ENCODE results near the gene PLXNA4. TPM values are rescaled to one million over a fixed set of nuclear protein-coding genes. Genes with fewer than 3 reads are reported as not detected.

Gene PLXNA4
- total RNA-seq, 2 experiments from 2014 or later = 0.75 to 0.85 TPM

DNA sequence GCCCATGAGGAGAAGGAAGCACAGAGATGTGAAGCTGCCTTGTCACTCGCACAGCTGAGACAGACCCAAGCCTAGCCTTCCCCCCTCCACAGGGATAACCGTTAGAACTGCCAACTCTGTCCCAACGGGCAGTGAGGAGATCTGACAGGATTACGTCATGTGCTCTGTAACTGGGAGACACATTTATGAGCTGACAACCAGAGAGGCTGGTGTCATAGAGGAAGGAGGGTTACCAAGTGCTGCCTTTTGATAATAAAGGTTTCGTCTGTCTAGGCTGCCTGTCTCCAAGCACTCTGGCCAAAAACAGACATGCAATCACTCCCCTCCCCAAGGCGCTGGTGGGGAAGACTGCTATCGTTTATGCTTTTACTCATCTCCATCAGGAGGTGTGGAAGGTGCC, 165.9 kb downstream of the PLXNA4 start:
- no peaks in the 10 kb centered on the region for H3K4me1 ChIP-seq (ENCODE audit: insufficient read depth, low read length)
- no peaks in the 10 kb centered on the region for H3K27me3 ChIP-seq (ENCODE audit: control insufficient read depth in 1 of 2, insufficient read depth in 2 of 2, low read length in 2 of 2)
- Mint-ChIP-seq H3K4me3 (no peak overlapping the region), H3K27me3 (peaks cover 6% of the 10 kb centered on the region), H3K36me3 (ENCODE audit: low read depth) (no peaks in the 10 kb centered on the region), H3K4me1 (ENCODE audit: low read depth) (no peaks in the 10 kb centered on the region), H3K9me3 (no peaks in the 10 kb centered on the region), H3K27ac (no peak overlapping the region)
- CTCF ChIA-PET = interaction anchor here (1.1 kb wide), 1 partner anchor 16 kb away, joined by 3 read pairs; no protein-coding TSS in a partner anchor
- TF ChIP-seq, protein P1, sequence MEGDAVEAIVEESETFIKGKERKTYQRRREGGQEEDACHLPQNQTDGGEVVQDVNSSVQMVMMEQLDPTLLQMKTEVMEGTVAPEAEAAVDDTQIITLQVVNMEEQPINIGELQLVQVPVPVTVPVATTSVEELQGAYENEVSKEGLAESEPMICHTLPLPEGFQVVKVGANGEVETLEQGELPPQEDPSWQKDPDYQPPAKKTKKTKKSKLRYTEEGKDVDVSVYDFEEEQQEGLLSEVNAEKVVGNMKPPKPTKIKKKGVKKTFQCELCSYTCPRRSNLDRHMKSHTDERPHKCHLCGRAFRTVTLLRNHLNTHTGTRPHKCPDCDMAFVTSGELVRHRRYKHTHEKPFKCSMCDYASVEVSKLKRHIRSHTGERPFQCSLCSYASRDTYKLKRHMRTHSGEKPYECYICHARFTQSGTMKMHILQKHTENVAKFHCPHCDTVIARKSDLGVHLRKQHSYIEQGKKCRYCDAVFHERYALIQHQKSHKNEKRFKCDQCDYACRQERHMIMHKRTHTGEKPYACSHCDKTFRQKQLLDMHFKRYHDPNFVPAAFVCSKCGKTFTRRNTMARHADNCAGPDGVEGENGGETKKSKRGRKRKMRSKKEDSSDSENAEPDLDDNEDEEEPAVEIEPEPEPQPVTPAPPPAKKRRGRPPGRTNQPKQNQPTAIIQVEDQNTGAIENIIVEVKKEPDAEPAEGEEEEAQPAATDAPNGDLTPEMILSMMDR (IDR thresholded peaks at IDR 0.05) = no peak
- DNase-seq (no peak), ATAC-seq (ENCODE audit: poor library complexity) (no peak)
- H3K9me3 ChIP-seq (ENCODE audit: control insufficient read depth in 1 of 2, insufficient read depth in 1 of 2, low read length in 2 of 2) = no peaks in the 10 kb centered on the region
- no peaks in the 10 kb centered on the region for H3K36me3 ChIP-seq (ENCODE audit: insufficient read depth, low read length)
- intact Hi-C loops (cut with DNase I, micrococcal nuclease) = no loop called here
- H3K27ac ChIP-seq (ENCODE audit: low read depth in 1 of 2, low read length in 2 of 2) = no peak overlapping the region
- POLR2A ChIA-PET = no interaction called here
- H3K4me3 ChIP-seq (ENCODE audit: low read length) = no peak overlapping the region

DNA sequence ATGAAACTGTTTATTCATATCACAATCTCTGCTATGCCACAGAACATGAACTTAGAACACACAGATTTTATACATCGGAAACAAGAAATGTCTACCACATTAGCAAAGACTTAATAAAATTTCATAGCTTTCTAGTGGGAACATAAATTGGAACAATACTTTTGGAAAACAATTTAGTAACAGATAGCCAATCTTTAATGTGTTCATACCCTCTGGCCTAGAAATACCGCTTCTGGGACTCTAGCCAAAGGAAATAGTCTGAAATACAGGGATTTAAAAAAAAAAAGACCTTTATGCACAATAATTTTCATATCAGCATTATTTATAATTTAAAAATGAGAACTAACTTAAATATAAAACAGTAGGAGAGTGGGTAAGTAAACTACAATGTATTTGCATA, 168.5 kb downstream of the PLXNA4 start:
- peaks cover 6% of the 10 kb centered on the region for H3K27me3 Mint-ChIP-seq
- Histone ChIP-seq H3K27ac (ENCODE audit: low read depth in 1 of 2, low read length in 2 of 2) (no peak overlapping the region), H3K36me3 (ENCODE audit: insufficient read depth, low read length) (no peaks in the 10 kb centered on the region), H3K4me1 (ENCODE audit: insufficient read depth, low read length) (no peaks in the 10 kb centered on the region), H3K4me3 (ENCODE audit: low read length) (no peak overlapping the region), H3K27me3 (ENCODE audit: control insufficient read depth in 1 of 2, insufficient read depth in 2 of 2, low read length in 2 of 2) (no peaks in the 10 kb centered on the region), H3K9me3 (ENCODE audit: control insufficient read depth in 1 of 2, insufficient read depth in 1 of 2, low read length in 2 of 2) (no peaks in the 10 kb centered on the region)
- TF ChIP-seq, protein P1 (IDR thresholded peaks at IDR 0.05) = no peak
- H3K4me3 Mint-ChIP-seq = no peak overlapping the region
- no peak overlapping the region for H3K27ac Mint-ChIP-seq
- ChIA-PET POLR2A (no interaction called here), CTCF (no interaction called here)
- intact Hi-C loops (cut with DNase I, micrococcal nuclease) = no loop called here
- no peak for DNase-seq
- ATAC-seq (ENCODE audit: poor library complexity) = no peak
- H3K4me1 Mint-ChIP-seq (ENCODE audit: low read depth) = no peaks in the 10 kb centered on the region
- no peaks in the 10 kb centered on the region for H3K9me3 Mint-ChIP-seq
- H3K36me3 Mint-ChIP-seq (ENCODE audit: low read depth) = no peaks in the 10 kb centered on the region

DNA sequence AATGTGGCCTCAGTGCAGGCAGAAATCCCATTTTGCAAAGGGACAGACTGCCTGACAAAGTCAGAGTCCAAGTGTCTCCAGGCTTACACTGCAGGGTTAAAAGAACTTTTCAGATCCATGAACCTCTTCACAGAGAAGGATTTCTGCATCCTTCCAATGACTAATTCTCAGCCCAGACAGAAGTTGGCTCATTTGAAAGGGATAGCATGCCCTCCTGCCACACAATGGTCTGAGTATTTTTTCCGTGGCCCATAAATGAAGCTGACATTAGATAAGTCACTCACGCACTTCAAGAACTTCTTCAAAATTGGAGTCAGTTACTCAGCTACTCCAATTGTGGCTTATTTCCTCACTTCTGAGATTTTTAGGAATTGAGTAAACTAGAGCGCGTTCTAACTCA, 170.2 kb downstream of the PLXNA4 start:
- H3K4me3 ChIP-seq (ENCODE audit: low read length) = no peak overlapping the region
- ATAC-seq (ENCODE audit: poor library complexity) (no peak), DNase-seq (no peak)
- no peaks in the 10 kb centered on the region for H3K27me3 ChIP-seq (ENCODE audit: control insufficient read depth in 1 of 2, insufficient read depth in 2 of 2, low read length in 2 of 2)
- TF ChIP-seq, protein P1 (IDR thresholded peaks at IDR 0.05) = no peak
- no peaks in the 10 kb centered on the region for H3K4me1 ChIP-seq (ENCODE audit: insufficient read depth, low read length)
- CTCF ChIA-PET = no interaction called here
- intact Hi-C loops (cut with DNase I, micrococcal nuclease) = no loop called here
- H3K9me3 ChIP-seq (ENCODE audit: control insufficient read depth in 1 of 2, insufficient read depth in 1 of 2, low read length in 2 of 2) = no peaks in the 10 kb centered on the region
- no peaks in the 10 kb centered on the region for H3K36me3 Mint-ChIP-seq (ENCODE audit: low read depth)
- no peak overlapping the region for H3K27ac ChIP-seq (ENCODE audit: low read depth in 1 of 2, low read length in 2 of 2)
- H3K4me3 Mint-ChIP-seq = no peak overlapping the region
- H3K36me3 ChIP-seq (ENCODE audit: insufficient read depth, low read length) = no peaks in the 10 kb centered on the region
- peaks cover 6% of the 10 kb centered on the region for H3K27me3 Mint-ChIP-seq
- no peaks in the 10 kb centered on the region for H3K9me3 Mint-ChIP-seq
- POLR2A ChIA-PET = no interaction called here
- no peaks in the 10 kb centered on the region for H3K4me1 Mint-ChIP-seq (ENCODE audit: low read depth)
- no peak overlapping the region for H3K27ac Mint-ChIP-seq

All from CD4-positive, alpha-beta T cell (primary cell).